WI38 (cell line): ENCODE data around the gene FRK.

Experiments used
- H3K4me3 ChIP-seq: 2 replicates; pipeline ENCODE4 v1.5.1; 2011; ENCODE audit warnings: low read depth, mild to moderate bottlenecking, control low read depth, low read length
- TF ChIP-seq, protein P1 (sequence below): IDR thresholded peaks from 2 replicates; pipeline ENCODE4 v1.5.1; 2012; ENCODE audit warnings: low read depth, mild to moderate bottlenecking, control low read depth, low read length

The FRK gene

DNA sequence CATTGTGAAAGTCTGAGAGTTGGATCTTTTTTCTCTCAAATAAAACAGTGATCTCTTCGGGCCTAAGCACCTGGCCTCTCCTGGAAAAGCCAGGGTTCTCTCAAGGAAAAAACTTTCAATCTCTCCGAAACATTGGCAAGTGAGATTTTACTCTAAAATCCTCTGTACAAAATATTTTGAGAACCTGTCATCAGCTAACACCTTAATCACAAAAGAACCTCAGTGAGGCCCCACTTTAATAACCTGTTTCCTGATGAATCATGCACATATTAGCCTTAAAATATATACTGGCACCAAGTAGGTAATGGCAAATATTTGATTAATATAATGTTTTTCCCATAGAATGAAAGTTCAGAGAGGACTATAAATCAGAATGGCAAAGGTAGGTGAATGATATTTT is 177.9 kb downstream of the FRK start:
- TF ChIP-seq, protein P1, sequence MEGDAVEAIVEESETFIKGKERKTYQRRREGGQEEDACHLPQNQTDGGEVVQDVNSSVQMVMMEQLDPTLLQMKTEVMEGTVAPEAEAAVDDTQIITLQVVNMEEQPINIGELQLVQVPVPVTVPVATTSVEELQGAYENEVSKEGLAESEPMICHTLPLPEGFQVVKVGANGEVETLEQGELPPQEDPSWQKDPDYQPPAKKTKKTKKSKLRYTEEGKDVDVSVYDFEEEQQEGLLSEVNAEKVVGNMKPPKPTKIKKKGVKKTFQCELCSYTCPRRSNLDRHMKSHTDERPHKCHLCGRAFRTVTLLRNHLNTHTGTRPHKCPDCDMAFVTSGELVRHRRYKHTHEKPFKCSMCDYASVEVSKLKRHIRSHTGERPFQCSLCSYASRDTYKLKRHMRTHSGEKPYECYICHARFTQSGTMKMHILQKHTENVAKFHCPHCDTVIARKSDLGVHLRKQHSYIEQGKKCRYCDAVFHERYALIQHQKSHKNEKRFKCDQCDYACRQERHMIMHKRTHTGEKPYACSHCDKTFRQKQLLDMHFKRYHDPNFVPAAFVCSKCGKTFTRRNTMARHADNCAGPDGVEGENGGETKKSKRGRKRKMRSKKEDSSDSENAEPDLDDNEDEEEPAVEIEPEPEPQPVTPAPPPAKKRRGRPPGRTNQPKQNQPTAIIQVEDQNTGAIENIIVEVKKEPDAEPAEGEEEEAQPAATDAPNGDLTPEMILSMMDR: no peak
- no peak overlapping the region for H3K4me3 ChIP-seq

DNA sequence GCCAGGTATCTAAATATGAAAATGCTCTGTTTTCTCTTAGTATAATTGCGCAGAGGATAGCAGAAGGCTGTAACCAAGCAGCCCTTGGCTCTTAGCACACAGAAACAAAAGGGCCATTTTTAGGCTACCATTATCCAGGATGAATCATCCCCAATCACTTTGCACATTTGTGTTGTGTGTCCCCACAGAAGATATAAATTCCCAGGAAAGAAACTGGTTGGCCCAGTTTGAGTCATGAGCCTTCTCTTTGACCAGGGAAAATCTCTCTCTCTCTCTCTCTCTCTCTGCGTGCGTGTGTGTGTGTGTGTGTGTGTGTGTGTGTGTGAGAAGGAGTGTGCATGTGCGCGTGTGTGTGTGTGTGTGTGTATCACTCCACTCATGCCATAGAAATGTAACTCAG is 178.5 kb downstream of the FRK start:
- TF ChIP-seq, protein P1: no peak
- H3K4me3 ChIP-seq: no peak overlapping the region
